Cerebellar nuclear complex (tissue), 1 donor: Measurements from ENCODE around the gene PCNX2.

Experiments used
- DNase-seq, 2 experiments: peaks; one replicate each; lab custom pipeline; 2025; lab: John Stamatoyannopoulos, UW

PCNX2 gene

GRCh38 chr1:233319272-233319671 is 23.7 kb upstream of the PCNX2 start:
- no peak for DNase-seq

- no peak for DNase-seq
These were observed 20.9 kb upstream of the PCNX2 start for GRCh38 chr1:233316473-233316872.

- DNase-seq, result no peak
These were observed 20.3 kb upstream of the PCNX2 start for GRCh38 chr1:233315718-233316301.

DNA sequence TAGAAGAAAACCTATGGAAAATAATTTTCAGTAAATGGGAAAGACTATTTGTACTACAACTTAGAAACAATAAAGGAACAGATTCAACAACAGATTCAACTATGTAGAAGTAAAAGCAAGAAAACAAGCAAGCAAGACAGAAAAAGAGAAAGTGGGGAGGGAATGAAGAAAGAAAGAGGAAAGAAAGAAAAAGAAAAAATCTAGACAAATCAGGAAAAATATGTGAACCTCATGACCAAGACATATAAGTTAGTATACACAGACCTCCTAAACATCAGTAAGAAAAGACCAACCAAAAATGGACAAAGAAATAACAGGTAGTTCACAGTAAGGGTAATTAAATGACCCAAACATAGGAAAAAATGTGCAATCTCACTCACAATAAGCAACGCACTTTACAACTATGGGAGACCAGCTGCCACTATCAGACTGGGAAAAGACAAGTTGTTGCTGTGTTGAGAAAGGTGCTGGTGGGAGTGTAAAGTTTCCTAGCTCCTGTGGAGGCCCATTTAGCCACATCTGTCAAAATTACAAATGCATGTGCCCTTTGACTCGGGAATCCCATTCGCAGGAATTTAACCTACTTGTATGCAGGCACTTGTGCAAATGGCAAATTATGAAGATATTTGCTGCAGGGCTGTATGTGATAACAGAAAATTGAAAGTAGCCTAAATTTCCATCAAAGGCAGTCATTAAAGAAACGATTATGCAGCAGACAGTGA is 18.1 kb upstream of the PCNX2 start:
- no peak for DNase-seq

GRCh38 chr1:233304489-233305102 is 9.1 kb upstream of the PCNX2 start:
- DNase-seq, result no peak

GRCh38 chr1:233300326-233300725 is 4.8 kb upstream of the PCNX2 start:
- no peak for DNase-seq

- DNase-seq, result no peak
These were observed 3.9 kb upstream of the PCNX2 start for GRCh38 chr1:233299450-233299849.

- no peak for DNase-seq
These were observed 424 bp upstream of the PCNX2 start for GRCh38 chr1:233295975-233296322.

DNA sequence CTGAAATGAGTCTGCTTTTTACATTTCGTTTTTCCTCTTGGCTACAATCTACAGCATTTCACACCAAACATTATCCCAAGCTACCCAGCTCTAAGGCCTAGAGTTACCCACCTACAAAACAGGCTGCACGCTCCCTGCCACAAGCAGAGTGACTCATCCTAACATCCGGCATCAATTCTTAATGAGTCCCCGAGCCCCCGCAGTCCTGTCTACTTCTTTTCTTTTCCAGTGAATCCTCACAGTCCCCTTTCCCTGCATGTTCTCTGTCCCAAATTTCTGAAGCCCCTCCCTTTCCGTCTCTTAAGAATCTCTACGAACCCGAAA is 650 bp downstream of the PCNX2 start:
- no peak for DNase-seq

DNA sequence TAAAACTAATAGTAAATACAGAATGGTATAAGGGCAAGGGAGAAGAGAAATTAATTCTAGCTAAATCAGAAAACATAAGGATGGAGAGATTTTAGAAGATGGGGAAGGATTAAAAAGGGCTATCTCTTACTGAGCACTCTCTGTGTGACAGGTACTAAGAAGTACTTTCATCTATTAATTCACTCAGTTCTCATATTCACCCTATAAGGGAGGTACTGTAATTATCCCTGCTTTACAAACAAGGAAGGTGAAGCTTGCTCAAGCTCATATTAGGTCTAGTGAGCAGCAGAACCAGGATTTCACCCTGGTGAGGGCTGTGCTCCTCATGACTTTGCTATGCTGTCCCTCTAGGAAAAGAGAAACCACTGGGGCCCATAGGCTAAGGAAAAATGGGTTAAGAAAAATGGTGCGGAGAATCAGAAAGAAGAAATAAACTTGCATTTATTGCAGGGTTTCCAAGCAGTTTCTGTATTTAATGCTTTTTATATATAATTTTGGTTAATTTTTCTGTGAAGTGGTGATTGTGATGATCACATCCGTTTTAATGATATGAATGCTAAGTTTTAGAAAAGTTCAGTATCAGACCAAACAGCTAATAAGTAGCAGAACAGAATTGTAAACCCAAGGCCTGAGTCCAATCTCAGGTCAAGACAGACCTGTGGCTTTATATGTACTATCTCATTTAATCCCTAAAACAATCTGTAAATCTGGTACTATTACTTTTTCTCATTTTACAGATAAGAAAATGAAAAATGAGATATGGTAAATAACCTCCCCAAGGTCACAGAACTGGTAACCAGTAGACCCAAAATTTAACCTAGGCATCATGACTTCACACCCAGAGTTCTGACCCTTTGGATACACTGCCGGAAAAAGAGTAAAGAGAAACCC is 1.7 kb downstream of the PCNX2 start:
- no peak for DNase-seq

DNA sequence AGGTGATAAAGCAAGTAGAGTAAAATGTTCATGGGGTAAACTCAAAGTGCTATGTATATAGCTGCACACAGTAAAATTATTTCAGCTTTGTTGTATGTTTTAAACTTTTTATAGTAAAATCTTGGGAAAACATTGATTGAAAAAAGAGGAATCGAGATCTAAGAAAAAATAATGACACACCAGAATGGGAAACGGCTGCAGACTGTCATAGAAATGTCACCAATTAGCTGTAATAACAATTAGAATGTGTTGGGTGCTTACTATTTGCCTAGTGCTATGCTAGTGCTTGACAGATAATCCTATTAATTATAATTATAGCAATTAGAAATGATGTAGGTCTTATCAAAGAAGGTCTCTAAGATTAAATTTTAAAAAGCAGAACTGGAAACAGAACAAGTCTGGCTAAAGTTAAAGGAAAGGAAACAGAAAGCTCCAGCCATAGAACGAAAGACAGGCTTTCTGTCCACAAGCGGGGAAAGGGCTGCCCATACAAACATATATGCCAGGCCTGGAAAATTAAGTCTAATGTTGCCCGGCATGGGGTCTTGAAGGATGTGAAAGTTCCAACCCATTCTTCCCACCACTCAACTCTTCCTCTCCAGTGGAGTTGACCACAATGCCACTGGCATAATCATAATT is 5.0 kb downstream of the PCNX2 start:
- DNase-seq, result no peak

DNA sequence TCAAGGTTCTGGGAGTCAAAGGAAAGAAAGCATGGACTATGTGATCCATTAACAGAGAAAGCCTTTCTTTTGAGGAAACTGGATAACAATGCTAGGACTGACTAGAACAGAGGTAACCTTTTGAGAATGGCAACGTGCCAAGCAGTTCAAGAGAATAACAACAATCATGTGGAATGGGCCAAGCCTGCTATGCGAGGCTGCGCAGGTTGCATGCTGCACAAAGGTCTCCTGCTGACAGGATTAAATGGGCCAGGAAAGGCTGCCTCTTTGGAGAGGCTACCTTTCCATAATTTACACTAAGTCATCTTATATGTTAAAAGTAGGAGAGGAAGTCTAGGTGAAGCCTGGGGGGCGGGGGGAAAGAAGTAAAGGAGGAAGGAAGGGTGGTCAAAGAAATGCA is 5.8 kb downstream of the PCNX2 start:
- DNase-seq, result peak in 1 of 2 experiments; percentile 16

GRCh38 chr1:233282582-233282886 is 13.0 kb downstream of the PCNX2 start:
- no peak for DNase-seq

GRCh38 chr1:233281711-233282581 is 13.6 kb downstream of the PCNX2 start:
- no peak for DNase-seq

DNA sequence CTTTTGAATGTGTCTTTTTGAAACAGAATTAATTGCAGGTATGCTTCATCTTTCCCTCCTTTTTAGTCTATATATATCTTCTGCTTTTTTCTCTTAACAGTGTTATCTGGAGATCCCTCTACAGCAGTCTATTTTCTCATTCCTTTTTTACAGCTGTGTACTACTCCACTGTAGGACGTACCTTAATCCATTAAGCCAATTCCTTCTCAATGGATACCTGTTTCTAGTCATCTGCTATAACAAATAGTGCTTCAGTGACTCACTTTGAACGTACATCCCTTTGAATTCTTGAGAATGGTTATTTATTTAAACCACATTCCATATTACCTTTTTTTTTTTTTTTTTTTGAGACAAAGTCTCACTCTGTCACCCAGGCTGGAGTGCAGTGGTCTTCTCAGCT is 15.6 kb downstream of the PCNX2 start:
- no peak for DNase-seq

- no peak for DNase-seq
These were observed 16.9 kb downstream of the PCNX2 start for GRCh38 chr1:233278631-233279030.

- no peak for DNase-seq
These were observed 17.6 kb downstream of the PCNX2 start for GRCh38 chr1:233277637-233278606.

DNA sequence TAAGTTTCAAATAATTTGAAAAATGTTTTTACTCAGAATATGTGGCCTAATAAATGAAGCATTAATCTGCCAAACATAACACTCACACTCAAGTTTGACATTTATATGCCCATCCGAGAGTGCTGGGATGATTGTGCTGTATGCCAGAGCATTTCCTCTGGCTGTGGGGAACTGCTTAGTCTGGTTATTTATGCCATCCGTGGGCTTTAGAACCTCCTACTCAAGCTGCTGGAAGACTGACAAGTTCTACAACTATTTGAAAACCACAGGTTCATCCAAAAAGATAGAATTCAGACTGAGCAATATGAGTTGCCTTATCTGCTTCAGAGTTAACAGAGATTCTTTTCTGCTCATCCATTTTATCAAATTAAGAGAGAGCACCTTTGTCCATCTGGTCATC is 25.9 kb downstream of the PCNX2 start:
- no peak for DNase-seq

- no peak for DNase-seq
These were observed 27.0 kb downstream of the PCNX2 start for GRCh38 chr1:233268389-233269022.

DNA sequence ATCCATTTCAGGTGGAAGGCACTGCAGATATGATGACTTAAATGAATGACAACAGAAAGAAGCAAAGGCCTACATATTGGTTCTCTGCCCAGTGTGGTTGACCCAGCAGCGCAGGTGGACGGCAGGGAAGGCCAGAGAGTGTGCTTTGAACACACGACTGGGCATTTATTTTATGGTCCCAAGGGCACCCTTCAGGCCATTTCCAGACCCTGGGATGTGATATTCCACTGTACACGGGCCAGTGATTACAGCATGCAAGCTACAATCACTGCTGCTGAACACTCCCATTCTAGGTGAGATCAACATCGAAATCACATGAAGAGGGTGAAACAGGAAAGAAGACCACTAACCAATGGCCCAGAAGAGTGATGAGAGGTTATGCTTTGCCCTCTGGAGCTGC is 33.8 kb downstream of the PCNX2 start:
- DNase-seq, result no peak
